ENCODE measurements around the gene HSPA1L.
"Not testable (repeated sequence)": the region's sequence is repeated elsewhere in the genome, so short reads cannot be mapped to it uniquely, and the experiment has no call there.

The HSPA1L gene

GRCh38 chr6:31815025-31815838 is at the start of gene HSPA1L, which contains the start of gene HSPA1A:
TSS of gene HSPA1L (minus strand) at chr6:31815283. CDS start at chr6:31811972, 3,311 bp downstream.
TSS of gene HSPA1A (plus strand) at chr6:31815543. CDS start at chr6:31815757, 214 bp downstream.
- peak; percentile 80 for DNase-seq (ENCODE audit: low read depth)
- H3K4me3 ChIP-seq (ENCODE audit: low read depth, low read length), result peak within 1 kb of the TSS; percentile 64

- no peak for DNase-seq (ENCODE audit: low read depth)
- no peak overlapping the region for H3K4me3 ChIP-seq (ENCODE audit: low read depth, low read length)
Measured at GRCh38 chr6:31864818-31865204, 49.7 kb upstream of the HSPA1L start.

- peak overlapping the region; percentile 68 for H3K4me3 ChIP-seq (ENCODE audit: low read depth, low read length)
- not testable (repeated sequence) for DNase-seq (ENCODE audit: low read depth)
Measured at GRCh38 chr6:31864123-31864562, 49.1 kb upstream of the HSPA1L start.

- peak within 1 kb of the TSS; percentile 75 for H3K4me3 ChIP-seq (ENCODE audit: low read depth, low read length)
- DNase-seq (ENCODE audit: low read depth), result peak; percentile 100
Measured at GRCh38 chr6:31862344-31863235, 47.5 kb upstream of the HSPA1L start, which contains the start of gene NEU1. TSS of gene NEU1 (minus strand) at chr6:31862821. CDS start at chr6:31862776, 45 bp downstream.

GRCh38 chr6:31861919-31862343 is 46.8 kb upstream of the HSPA1L start:
- DNase-seq (ENCODE audit: low read depth), result no peak
- peak overlapping the region; percentile 75 for H3K4me3 ChIP-seq (ENCODE audit: low read depth, low read length)

- H3K4me3 ChIP-seq (ENCODE audit: low read depth, low read length), result no peak overlapping the region
- DNase-seq (ENCODE audit: low read depth), result no peak
Measured at GRCh38 chr6:31861150-31861549, 46.1 kb upstream of the HSPA1L start.

- DNase-seq (ENCODE audit: low read depth), result no peak
- no peak overlapping the region for H3K4me3 ChIP-seq (ENCODE audit: low read depth, low read length)
Measured at GRCh38 chr6:31860349-31860748, 45.3 kb upstream of the HSPA1L start.

- no peak overlapping the region for H3K4me3 ChIP-seq (ENCODE audit: low read depth, low read length)
Measured at GRCh38 chr6:31859923-31860322, 44.8 kb upstream of the HSPA1L start.

GRCh38 chr6:31858707-31859106 is 43.6 kb upstream of the HSPA1L start:
- no peak for DNase-seq (ENCODE audit: low read depth)
- H3K4me3 ChIP-seq (ENCODE audit: low read depth, low read length), result no peak overlapping the region

More at GRCh38 chr6:31859923-31860322, 44.8 kb upstream of the HSPA1L start:
- no peak for DNase-seq (ENCODE audit: low read depth)

GRCh38 chr6:31857774-31858173 is 42.7 kb upstream of the HSPA1L start:
- not testable (repeated sequence) for H3K4me3 ChIP-seq (ENCODE audit: low read depth, low read length); DNase-seq (ENCODE audit: low read depth)

- not testable (repeated sequence) for DNase-seq (ENCODE audit: low read depth); H3K4me3 ChIP-seq (ENCODE audit: low read depth, low read length)
Measured at GRCh38 chr6:31851980-31852718, 37.1 kb upstream of the HSPA1L start.

GRCh38 chr6:31851485-31851832 is 36.4 kb upstream of the HSPA1L start:
- DNase-seq (ENCODE audit: low read depth), result no peak

GRCh38 chr6:31850765-31851484 is 35.8 kb upstream of the HSPA1L start:
- no peak overlapping the region for H3K4me3 ChIP-seq (ENCODE audit: low read depth, low read length)
- no peak for DNase-seq (ENCODE audit: low read depth)

More at GRCh38 chr6:31851485-31851832, 36.4 kb upstream of the HSPA1L start:
- no peak overlapping the region for H3K4me3 ChIP-seq (ENCODE audit: low read depth, low read length)

GRCh38 chr6:31847276-31847978 is 32.3 kb upstream of the HSPA1L start:
- H3K4me3 ChIP-seq (ENCODE audit: low read depth, low read length), result no peak overlapping the region
- no peak for DNase-seq (ENCODE audit: low read depth)

- DNase-seq (ENCODE audit: low read depth), result no peak
- H3K4me3 ChIP-seq (ENCODE audit: low read depth, low read length), result no peak overlapping the region
Measured at GRCh38 chr6:31844507-31844906, 29.4 kb upstream of the HSPA1L start.

- DNase-seq (ENCODE audit: low read depth), result no peak
- H3K4me3 ChIP-seq (ENCODE audit: low read depth, low read length), result no peak overlapping the region
Measured at GRCh38 chr6:31842053-31842452, 27.0 kb upstream of the HSPA1L start.

GRCh38 chr6:31839779-31840126 is 24.7 kb upstream of the HSPA1L start:
- DNase-seq (ENCODE audit: low read depth); H3K4me3 ChIP-seq (ENCODE audit: low read depth, low read length): not testable (repeated sequence)

GRCh38 chr6:31838968-31839367 is 23.9 kb upstream of the HSPA1L start:
- H3K4me3 ChIP-seq (ENCODE audit: low read depth, low read length), result no peak overlapping the region
- DNase-seq (ENCODE audit: low read depth), result no peak

All from skeletal muscle cell (primary cell).